MCF 10A (cell line): ENCODE measurements around the gene CYP17A1. TPM values are rescaled to one million over a fixed set of nuclear protein-coding genes. Genes with fewer than 3 reads are reported as not detected.

Experiments used
- BruUV-seq: library from RNA; stranded (reverse); fragments of 400-500 nt; replicated peaks from 2 replicates; lab custom pipeline; 2021; lab: Mats Ljungman, UMichigan
- CTCF ChIA-PET: fragments of 300-600 bp; sonication (Branson Sonifier 250); formaldehyde crosslinking; extraction: SDS; loops from one replicate; lab custom pipeline; 2021; ENCODE audit warnings: antibody characterized with exemption, inconsistent platforms; lab: Yijun Ruan, JAX
- POLR2A ChIA-PET: fragments of 300-600, 350-650 bp; sonication (Branson Sonifier 250); formaldehyde crosslinking; extraction: SDS; loops from one replicate; lab custom pipeline; 2020; ENCODE audit warnings: antibody characterized with exemption, inconsistent platforms; lab: Yijun Ruan, JAX
- DNase-seq: peaks from one replicate; pipeline ENCODE4 v3.0.0-alpha.2; 2018; ENCODE audit not compliant: unreplicated experiment
- H3K27ac Mint-ChIP-seq: one replicate; pipeline ENCODE4 v1.8.0; 2022; ENCODE audit warnings: mild to moderate bottlenecking, low read depth, mixed read lengths; ENCODE audit not compliant: unreplicated experiment
- H3K27me3 Mint-ChIP-seq: one replicate; pipeline ENCODE4 v1.8.0; 2022; ENCODE audit warnings: mixed read lengths; ENCODE audit not compliant: insufficient read depth, unreplicated experiment
- H3K36me3 Mint-ChIP-seq: one replicate; pipeline ENCODE4 v1.8.0; 2022; ENCODE audit warnings: mild to moderate bottlenecking, moderate library complexity, mixed read lengths; ENCODE audit not compliant: insufficient read depth, unreplicated experiment
- H3K4me1 Mint-ChIP-seq: one replicate; pipeline ENCODE4 v1.8.0; 2022; ENCODE audit warnings: mixed read lengths; ENCODE audit not compliant: insufficient read depth, unreplicated experiment
- H3K4me3 Mint-ChIP-seq: one replicate; pipeline ENCODE4 v1.8.0; 2022; ENCODE audit warnings: mild to moderate bottlenecking, moderate library complexity, mixed read lengths; ENCODE audit not compliant: unreplicated experiment
- H3K9me3 Mint-ChIP-seq: one replicate; pipeline ENCODE4 v1.8.0; 2022; ENCODE audit warnings: mixed read lengths; ENCODE audit not compliant: unreplicated experiment
- intact Hi-C: fragments of 100-400 bp; cut with micrococcal nuclease; formaldehyde crosslinking; loops from 2 replicates; pipeline ENCODE4 v1.14.1; 2022
- total RNA-seq: library from RNA; stranded (reverse); gene quantifications from 2 replicates; pipeline ENCODE4 v1.2.3, GENCODE V29; 2022
- TF ChIP-seq, protein P1 (sequence below): fragments of 200-600 bp; IDR thresholded peaks from one replicate; pipeline ENCODE4 v1.8.0; 2022; ENCODE audit warnings: antibody characterized with exemption, mild to moderate bottlenecking; ENCODE audit not compliant: unreplicated experiment

CYP17A1 gene
- total RNA-seq, 1 experiment from 2014 or later = not detected

DNA sequence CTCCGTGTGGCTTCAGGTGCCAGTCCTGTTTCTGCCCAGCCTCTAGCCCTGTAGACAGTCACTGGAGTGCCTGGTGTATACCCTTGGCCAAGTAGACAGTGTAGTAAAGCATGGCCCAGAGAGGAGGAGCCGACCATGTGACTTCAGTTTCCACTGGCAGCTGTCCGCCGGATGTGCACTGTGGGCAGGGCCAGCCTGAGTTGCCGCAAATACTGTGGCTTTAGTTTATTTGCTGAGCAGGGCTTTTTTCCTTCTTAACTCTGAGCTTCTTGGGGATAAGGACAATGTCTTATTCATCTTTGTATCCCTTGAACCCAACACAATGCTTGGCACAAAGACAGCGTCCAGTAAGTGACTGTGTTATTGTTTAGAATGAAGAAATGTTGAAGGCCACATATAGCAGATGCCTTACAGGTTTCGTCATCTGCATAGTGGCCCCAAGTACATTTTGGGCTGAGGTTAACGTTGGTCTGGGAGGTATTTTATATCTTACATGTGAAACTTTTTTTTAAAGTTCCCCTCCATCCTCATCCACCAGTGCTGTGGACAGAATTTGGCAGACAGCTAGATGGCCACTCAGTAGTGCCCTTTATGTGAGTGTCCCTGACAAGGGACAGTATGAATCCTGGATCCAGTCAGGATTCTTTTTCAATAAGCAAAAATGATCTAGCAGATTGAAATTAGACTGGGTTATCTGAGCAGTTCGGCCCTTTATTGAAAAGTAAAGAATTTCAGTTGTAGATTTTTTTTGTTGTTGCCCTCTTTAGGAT is 40.6 kb downstream of the CYP17A1 start:
- ChIA-PET CTCF (interaction anchor here (0.6 kb wide), 2 partner anchors 43 to 45 kb away, joined by 3 to 5 read pairs; no protein-coding TSS in a partner anchor), POLR2A (no interaction called here)
- Mint-ChIP-seq H3K36me3 (peaks cover 43% of the 10 kb centered on the region), H3K27me3 (no peaks in the 10 kb centered on the region), H3K9me3 (no peaks in the 10 kb centered on the region), H3K4me1 (no peaks in the 10 kb centered on the region), H3K4me3 (no peak overlapping the region), H3K27ac (no peak overlapping the region)
- DNase-seq = no peak
- TF ChIP-seq, protein P1, sequence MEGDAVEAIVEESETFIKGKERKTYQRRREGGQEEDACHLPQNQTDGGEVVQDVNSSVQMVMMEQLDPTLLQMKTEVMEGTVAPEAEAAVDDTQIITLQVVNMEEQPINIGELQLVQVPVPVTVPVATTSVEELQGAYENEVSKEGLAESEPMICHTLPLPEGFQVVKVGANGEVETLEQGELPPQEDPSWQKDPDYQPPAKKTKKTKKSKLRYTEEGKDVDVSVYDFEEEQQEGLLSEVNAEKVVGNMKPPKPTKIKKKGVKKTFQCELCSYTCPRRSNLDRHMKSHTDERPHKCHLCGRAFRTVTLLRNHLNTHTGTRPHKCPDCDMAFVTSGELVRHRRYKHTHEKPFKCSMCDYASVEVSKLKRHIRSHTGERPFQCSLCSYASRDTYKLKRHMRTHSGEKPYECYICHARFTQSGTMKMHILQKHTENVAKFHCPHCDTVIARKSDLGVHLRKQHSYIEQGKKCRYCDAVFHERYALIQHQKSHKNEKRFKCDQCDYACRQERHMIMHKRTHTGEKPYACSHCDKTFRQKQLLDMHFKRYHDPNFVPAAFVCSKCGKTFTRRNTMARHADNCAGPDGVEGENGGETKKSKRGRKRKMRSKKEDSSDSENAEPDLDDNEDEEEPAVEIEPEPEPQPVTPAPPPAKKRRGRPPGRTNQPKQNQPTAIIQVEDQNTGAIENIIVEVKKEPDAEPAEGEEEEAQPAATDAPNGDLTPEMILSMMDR = no peak
- intact Hi-C loops = no loop called here
- BruUV-seq = no TSS peak

DNA sequence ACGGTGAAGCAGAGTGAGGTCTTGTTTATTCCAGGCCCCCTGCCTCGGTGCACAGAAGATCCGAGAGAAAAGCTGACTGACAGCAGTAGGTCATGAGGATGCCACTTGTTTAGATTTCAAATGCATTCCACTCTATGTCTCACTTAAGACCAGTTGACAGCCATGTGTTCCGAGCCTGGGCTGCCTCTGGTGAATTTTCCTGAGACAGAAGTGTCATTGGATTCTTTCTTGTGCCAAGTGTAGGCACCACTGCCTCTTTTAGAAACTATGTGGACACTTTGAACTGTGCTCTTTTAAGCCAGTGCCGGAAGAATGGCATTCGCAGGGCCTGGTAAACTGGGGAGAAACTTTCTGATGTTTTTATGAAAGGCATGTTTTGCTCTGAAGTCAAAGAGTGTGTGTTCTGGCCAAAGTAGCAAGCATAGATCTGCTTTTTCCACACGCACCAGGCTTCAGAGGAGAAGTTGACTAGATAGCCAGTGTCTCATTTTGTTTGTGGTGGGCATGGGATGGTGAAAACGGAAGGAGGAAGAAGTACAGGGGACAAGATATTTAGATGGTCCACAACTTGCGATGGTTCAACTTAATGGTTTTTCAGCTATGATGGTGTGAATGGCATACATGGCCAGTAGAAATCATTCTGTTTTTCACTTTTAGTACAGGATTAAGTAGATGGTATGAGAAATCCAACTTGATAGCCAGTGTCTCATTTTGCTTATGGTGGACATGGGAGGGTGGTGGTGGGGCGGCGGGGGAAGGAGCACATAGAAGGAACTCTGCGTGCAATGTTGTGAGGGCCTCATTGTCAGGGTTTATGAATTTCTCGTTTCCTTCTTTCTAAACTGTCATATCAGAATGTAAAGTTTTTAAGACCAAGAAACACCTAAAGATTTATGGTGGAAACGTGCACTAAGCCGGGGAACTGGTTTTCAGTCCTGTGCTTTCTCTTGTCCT is 41.5 kb downstream of the CYP17A1 start:
- Mint-ChIP-seq H3K36me3 (peaks cover 39% of the 10 kb centered on the region), H3K9me3 (no peaks in the 10 kb centered on the region), H3K27ac (no peak overlapping the region), H3K4me3 (no peak overlapping the region), H3K27me3 (no peaks in the 10 kb centered on the region), H3K4me1 (no peaks in the 10 kb centered on the region)
- CTCF ChIA-PET = interaction anchor here (0.6 kb wide), 1 partner anchor 44 kb away, joined by 5 read pairs; no protein-coding TSS in a partner anchor
- DNase-seq = no peak
- BruUV-seq = no TSS peak
- POLR2A ChIA-PET = no interaction called here
- intact Hi-C loops = no loop called here
- TF ChIP-seq, protein P1 = no peak

GRCh38 chr10:102791754-102792395 is 45.3 kb downstream of the CYP17A1 start:
- POLR2A ChIA-PET = no interaction called here
- Mint-ChIP-seq H3K27me3 (no peaks in the 10 kb centered on the region), H3K36me3 (peaks cover 16% of the 10 kb centered on the region), H3K27ac (no peak overlapping the region), H3K4me1 (no peaks in the 10 kb centered on the region), H3K4me3 (no peak overlapping the region), H3K9me3 (no peaks in the 10 kb centered on the region)
- intact Hi-C loops = no loop called here
- DNase-seq = no peak
- CTCF ChIA-PET = interaction anchor here (0.6 kb wide), 1 partner anchor 19 kb away, joined by 5 read pairs; no protein-coding TSS in a partner anchor
- TF ChIP-seq, protein P1 = no peak
- BruUV-seq = no TSS peak
